ENCODE measurements around the gene ANXA2R. TPM values are rescaled to one million over a fixed set of nuclear protein-coding genes. Genes with fewer than 3 reads are reported as not detected.
A peak's percentile ranks its signal among the peaks of the same experiment; 100 is the strongest.

The ANXA2R gene
- total and polyA plus RNA-seq, 2 of the 13 experiments (the other 11 are each of a cell fraction or from before 2014, with no cell fraction given) = 0.95 to 1.3 TPM

DNA sequence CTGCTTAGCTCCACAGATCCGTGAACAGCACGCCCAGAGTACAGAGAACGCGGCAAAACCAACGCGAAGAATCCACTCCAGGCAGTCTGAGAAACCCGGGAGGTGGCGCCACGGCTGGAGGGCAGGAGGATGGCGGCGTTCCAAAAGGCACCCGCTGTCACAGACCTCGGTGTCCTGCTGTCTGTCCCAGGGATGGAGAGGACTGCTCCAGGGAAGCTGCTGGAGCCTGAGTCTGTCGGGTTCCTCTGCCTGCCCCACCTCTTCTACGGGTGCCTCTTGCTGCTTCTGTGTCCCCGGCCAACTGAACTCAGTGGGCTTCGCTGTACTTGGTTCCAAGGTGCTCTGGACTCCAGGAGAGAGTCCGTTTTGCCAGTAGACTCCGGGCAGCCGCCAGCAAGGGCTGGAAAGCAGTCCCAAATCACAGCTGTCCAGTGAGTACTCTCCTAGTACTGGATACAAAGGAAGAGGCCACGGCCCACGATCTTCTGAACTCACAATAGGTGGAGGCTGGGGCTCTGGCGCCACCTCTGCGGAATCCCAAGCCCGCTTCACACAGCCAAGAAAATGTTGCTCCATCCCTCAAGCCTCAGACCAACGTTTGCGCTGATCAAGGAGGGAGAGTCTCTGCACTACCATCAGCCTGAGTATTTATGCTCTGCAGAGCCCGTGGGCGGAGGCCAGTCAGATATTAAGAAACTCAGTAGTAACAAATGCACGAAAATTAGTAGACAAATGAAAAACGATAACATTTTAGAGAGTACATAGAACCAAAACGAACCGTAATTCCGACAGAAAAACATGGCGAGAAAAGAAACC is 440 bp downstream of the ANXA2R start (continued):
- TF ChIP-seq, protein P1, sequence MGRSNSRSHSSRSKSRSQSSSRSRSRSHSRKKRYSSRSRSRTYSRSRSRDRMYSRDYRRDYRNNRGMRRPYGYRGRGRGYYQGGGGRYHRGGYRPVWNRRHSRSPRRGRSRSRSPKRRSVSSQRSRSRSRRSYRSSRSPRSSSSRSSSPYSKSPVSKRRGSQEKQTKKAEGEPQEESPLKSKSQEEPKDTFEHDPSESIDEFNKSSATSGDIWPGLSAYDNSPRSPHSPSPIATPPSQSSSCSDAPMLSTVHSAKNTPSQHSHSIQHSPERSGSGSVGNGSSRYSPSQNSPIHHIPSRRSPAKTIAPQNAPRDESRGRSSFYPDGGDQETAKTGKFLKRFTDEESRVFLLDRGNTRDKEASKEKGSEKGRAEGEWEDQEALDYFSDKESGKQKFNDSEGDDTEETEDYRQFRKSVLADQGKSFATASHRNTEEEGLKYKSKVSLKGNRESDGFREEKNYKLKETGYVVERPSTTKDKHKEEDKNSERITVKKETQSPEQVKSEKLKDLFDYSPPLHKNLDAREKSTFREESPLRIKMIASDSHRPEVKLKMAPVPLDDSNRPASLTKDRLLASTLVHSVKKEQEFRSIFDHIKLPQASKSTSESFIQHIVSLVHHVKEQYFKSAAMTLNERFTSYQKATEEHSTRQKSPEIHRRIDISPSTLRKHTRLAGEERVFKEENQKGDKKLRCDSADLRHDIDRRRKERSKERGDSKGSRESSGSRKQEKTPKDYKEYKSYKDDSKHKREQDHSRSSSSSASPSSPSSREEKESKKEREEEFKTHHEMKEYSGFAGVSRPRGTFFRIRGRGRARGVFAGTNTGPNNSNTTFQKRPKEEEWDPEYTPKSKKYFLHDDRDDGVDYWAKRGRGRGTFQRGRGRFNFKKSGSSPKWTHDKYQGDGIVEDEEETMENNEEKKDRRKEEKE (IDR thresholded peaks at IDR 0.05) = no peak
- TF ChIP-seq ZFP36L2 (CRISPR knock-in tag; IDR thresholded peaks at IDR 0.05) (no peak), ZFP90 (CRISPR knock-in tag; IDR thresholded peaks at IDR 0.05; ENCODE audit: borderline replicate concordance) (peak; percentile 55; the same call in 1 of the 2 replicates), PTBP1 (IDR thresholded peaks at IDR 0.05; ENCODE audit: low read depth, low read length, poor library complexity, severe bottlenecking) (no peak), FOXK2 (IDR thresholded peaks at IDR 0.05) (no peak), ZNF280D (CRISPR knock-in tag; IDR thresholded peaks at IDR 0.05) (no peak), PHF20 (CRISPR knock-in tag; IDR thresholded peaks at IDR 0.05) (no peak), FOXK1 (CRISPR knock-in tag; IDR thresholded peaks at IDR 0.05; ENCODE audit: borderline replicate concordance, low read depth) (no peak), ZNF790 (CRISPR knock-in tag; IDR thresholded peaks at IDR 0.05; ENCODE audit: borderline replicate concordance) (no peak), ZFP82 (CRISPR knock-in tag; IDR thresholded peaks at IDR 0.05; ENCODE audit: borderline replicate concordance) (peak; percentile 77; the same call in 1 of the 2 replicates), SMAD1 (CRISPR knock-in tag; IDR thresholded peaks at IDR 0.05; ENCODE audit: borderline replicate concordance, low read depth) (no peak), GATA4 (IDR thresholded peaks at IDR 0.05; ENCODE audit: borderline replicate concordance, low read depth) (no peak), BRF2 (CRISPR knock-in tag; IDR thresholded peaks at IDR 0.05) (no peak), ASH2L (IDR thresholded peaks at IDR 0.05; ENCODE audit: insufficient read length, low read depth, low read length) (peak; percentile 62), ZBTB38 (CRISPR knock-in tag; IDR thresholded peaks at IDR 0.05) (peak; percentile 10; the same call in 1 of the 2 replicates), IKZF1 (IDR thresholded peaks at IDR 0.05) (no peak), HMGA1 (CRISPR knock-in tag; conservative IDR thresholded peaks at IDR 0.05) (no peak), KDM5A (IDR thresholded peaks at IDR 0.05; ENCODE audit: borderline replicate concordance, low read length) (no peak), MTF1 (CRISPR knock-in tag; IDR thresholded peaks at IDR 0.05) (no peak)
- TF ChIP-seq, protein P2, sequence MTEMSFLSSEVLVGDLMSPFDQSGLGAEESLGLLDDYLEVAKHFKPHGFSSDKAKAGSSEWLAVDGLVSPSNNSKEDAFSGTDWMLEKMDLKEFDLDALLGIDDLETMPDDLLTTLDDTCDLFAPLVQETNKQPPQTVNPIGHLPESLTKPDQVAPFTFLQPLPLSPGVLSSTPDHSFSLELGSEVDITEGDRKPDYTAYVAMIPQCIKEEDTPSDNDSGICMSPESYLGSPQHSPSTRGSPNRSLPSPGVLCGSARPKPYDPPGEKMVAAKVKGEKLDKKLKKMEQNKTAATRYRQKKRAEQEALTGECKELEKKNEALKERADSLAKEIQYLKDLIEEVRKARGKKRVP (CRISPR knock-in tag; IDR thresholded peaks at IDR 0.05) = no peak
- TF ChIP-seq, protein P3, sequence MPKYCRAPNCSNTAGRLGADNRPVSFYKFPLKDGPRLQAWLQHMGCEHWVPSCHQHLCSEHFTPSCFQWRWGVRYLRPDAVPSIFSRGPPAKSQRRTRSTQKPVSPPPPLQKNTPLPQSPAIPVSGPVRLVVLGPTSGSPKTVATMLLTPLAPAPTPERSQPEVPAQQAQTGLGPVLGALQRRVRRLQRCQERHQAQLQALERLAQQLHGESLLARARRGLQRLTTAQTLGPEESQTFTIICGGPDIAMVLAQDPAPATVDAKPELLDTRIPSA (CRISPR knock-in tag; IDR thresholded peaks at IDR 0.05; ENCODE audit: borderline replicate concordance) = no peak
